Kidney (tissue), 14 donors: ENCODE measurements around the gene PRKN. TPM values are rescaled to one million over a fixed set of nuclear protein-coding genes. Genes with fewer than 3 reads are reported as not detected.

Source experiments
- DNase-seq, 5 donors: peaks; one replicate each; pipeline ENCODE4 v3.0.0-alpha.2; 2013 to 2020
- FAIRE-seq: peaks from 2 replicates; lab custom pipeline; 2012; peaks lifted over from hg19 to GRCh38; lab: Jason Lieb, UNC
- H3K27ac ChIP-seq, 2 donors: one replicate each; pipeline ENCODE4 v1.7.0; 2013; ENCODE audit warnings: low read depth in 2 of 2, low read length in 2 of 2, inconsistent platforms in 1 of 2
- H3K27me3 ChIP-seq: one replicate; pipeline ENCODE4 v1.7.1; 2013; ENCODE audit warnings: low read length, inconsistent platforms; ENCODE audit not compliant: control insufficient read depth, insufficient read depth
- H3K36me3 ChIP-seq, 3 donors: one replicate each; pipeline versions ENCODE4 v1.7.0 to v1.7.1; 2013; ENCODE audit warnings: low read length in 3 of 3, control low read depth in 1 of 3, inconsistent platforms in 1 of 3; ENCODE audit not compliant: insufficient read depth in 3 of 3, control insufficient read depth in 2 of 3
- H3K4me1 ChIP-seq, 3 donors: one replicate each; pipeline versions ENCODE4 v1.7.0 to v1.7.1; 2013; ENCODE audit warnings: low read length in 3 of 3, inconsistent platforms in 1 of 3, low read depth in 1 of 3; ENCODE audit not compliant: control insufficient read depth in 2 of 3, insufficient read depth in 2 of 3
- H3K4me3 ChIP-seq, 3 donors: one replicate each; pipeline versions ENCODE4 v1.7.0 to v1.8.1; 2013; ENCODE audit warnings: low read length in 3 of 3, control low read depth in 1 of 3, inconsistent platforms in 1 of 3
- H3K9ac ChIP-seq, 3 donors: one replicate each; pipeline versions ENCODE4 v1.7.0 to v1.7.1; 2013; ENCODE audit warnings: low read length in 3 of 3, control low read depth in 1 of 3, inconsistent platforms in 1 of 3
- H3K9me3 ChIP-seq, 3 donors: one replicate each; pipeline versions ENCODE4 v1.7.0 to v1.7.1; 2013; ENCODE audit warnings: low read length in 3 of 3, control low read depth in 1 of 3, inconsistent platforms in 1 of 3; ENCODE audit not compliant: control insufficient read depth in 2 of 3, insufficient read depth in 1 of 3
- intact Hi-C: fragments of 100-400 bp; cut with DNase I; formaldehyde crosslinking; loops from one replicate; pipeline ENCODE4 v1.11.1; 2022
- polyA plus RNA-seq: library from polyadenylated mRNA; stranded (reverse); fragments of 350-450 nt; fragmentation: Illumina TruSeq; extraction: RNeasy Lipid Tissue Mini Kit (QIAGEN cat#74804); gene quantifications from one replicate; pipeline ENCODE4 v1.2.3, GENCODE V29; 2014; ENCODE audit warnings: low read depth, low replicate concordance; ENCODE audit not compliant: insufficient read depth
- total RNA-seq: library from RNA; stranded (reverse); fragmentation: NEBNext Ultra II Directional; extraction: Animal tissue kit (Norgen Biotek cat#: 25700); gene quantifications from one replicate; pipeline ENCODE4 v1.2.1, GENCODE V29; 2021
- TF ChIP-seq, protein P1 (sequence below): IDR thresholded peaks from 3 replicates; pipeline ENCODE4 v1.5.1; 2012; ENCODE audit warnings: mild to moderate bottlenecking, moderate library complexity, borderline replicate concordance; ENCODE audit not compliant: insufficient read depth; ENCODE audit errors: extremely low read depth
- donor health status: control.
- donor health status: control.
- donor health status: control.
- donor health status: control.
- donor health status: control.
- donor health status: DM: yes; HTN: yes; CAD: no.
- donor health status: Normal renal cell carcinoma (clear cell type).

PRKN gene
- total and polyA plus RNA-seq, 2 donors from 2014 or later: 8.6 to 10.4 TPM

- Histone ChIP-seq H3K27ac (no peak overlapping the region), H3K27me3 (no peaks in the 10 kb centered on the region), H3K9ac (no peak overlapping the region), H3K9me3 (no peaks in the 10 kb centered on the region), H3K4me1 (no peaks in the 10 kb centered on the region), H3K4me3 (no peak overlapping the region), H3K36me3 (no peaks in the 10 kb centered on the region)
- DNase-seq: no peak
- intact Hi-C loops: no loop called here
- no peak for FAIRE-seq
- TF ChIP-seq, protein P1, sequence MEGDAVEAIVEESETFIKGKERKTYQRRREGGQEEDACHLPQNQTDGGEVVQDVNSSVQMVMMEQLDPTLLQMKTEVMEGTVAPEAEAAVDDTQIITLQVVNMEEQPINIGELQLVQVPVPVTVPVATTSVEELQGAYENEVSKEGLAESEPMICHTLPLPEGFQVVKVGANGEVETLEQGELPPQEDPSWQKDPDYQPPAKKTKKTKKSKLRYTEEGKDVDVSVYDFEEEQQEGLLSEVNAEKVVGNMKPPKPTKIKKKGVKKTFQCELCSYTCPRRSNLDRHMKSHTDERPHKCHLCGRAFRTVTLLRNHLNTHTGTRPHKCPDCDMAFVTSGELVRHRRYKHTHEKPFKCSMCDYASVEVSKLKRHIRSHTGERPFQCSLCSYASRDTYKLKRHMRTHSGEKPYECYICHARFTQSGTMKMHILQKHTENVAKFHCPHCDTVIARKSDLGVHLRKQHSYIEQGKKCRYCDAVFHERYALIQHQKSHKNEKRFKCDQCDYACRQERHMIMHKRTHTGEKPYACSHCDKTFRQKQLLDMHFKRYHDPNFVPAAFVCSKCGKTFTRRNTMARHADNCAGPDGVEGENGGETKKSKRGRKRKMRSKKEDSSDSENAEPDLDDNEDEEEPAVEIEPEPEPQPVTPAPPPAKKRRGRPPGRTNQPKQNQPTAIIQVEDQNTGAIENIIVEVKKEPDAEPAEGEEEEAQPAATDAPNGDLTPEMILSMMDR: no peak
Observed at GRCh38 chr6:161903584-161904212, 823.9 kb downstream of the PRKN start.

GRCh38 chr6:161901740-161902426 lies 825.7 kb downstream of the PRKN start:
- intact Hi-C loops: no loop called here
- TF ChIP-seq, protein P1: no peak
- no peak overlapping the region for H3K4me3 ChIP-seq
- no peaks in the 10 kb centered on the region for H3K36me3 ChIP-seq
- H3K9me3 ChIP-seq: no peaks in the 10 kb centered on the region
- FAIRE-seq (no peak), DNase-seq (no peak)
- H3K27me3 ChIP-seq: no peaks in the 10 kb centered on the region
- no peak overlapping the region for H3K27ac ChIP-seq
- H3K9ac ChIP-seq: no peak overlapping the region
- H3K4me1 ChIP-seq: no peaks in the 10 kb centered on the region

- no peak for FAIRE-seq
Observed at GRCh38 chr6:161894436-161894835, 833.1 kb downstream of the PRKN start.

More at GRCh38 chr6:161894436-161894835, 833.1 kb downstream of the PRKN start:
- intact Hi-C loops: no loop called here
- H3K4me3 ChIP-seq: no peak overlapping the region
- H3K9ac ChIP-seq: no peak overlapping the region
- no peak overlapping the region for H3K27ac ChIP-seq
- no peaks in the 10 kb centered on the region for H3K36me3 ChIP-seq
- no peaks in the 10 kb centered on the region for H3K27me3 ChIP-seq
- TF ChIP-seq, protein P1: no peak
- no peak for DNase-seq
- no peaks in the 10 kb centered on the region for H3K9me3 ChIP-seq
- no peaks in the 10 kb centered on the region for H3K4me1 ChIP-seq
